ENCODE measurements around the gene RGL2.
"Not testable (repeated sequence)": the region's sequence is repeated elsewhere in the genome, so short reads cannot be mapped to it uniquely, and the experiment has no call there.

The RGL2 gene

GRCh38 chr6:33294086-33294823 is 4.5 kb downstream of the RGL2 start:
- DNase-seq (ENCODE audit: low read depth in 2 of 2, low spot score in 1 of 2): no peak

GRCh38 chr6:33292996-33293682 is 5.6 kb downstream of the RGL2 start:
- DNase-seq (ENCODE audit: low read depth in 2 of 2, low spot score in 1 of 2): no peak

- no peak for DNase-seq (ENCODE audit: low read depth in 2 of 2, low spot score in 1 of 2)
Observed at GRCh38 chr6:33290459-33290858, 8.3 kb downstream of the RGL2 start.

GRCh38 chr6:33289784-33290315 is 8.9 kb downstream of the RGL2 start:
- DNase-seq (ENCODE audit: low read depth in 2 of 2, low spot score in 1 of 2): no peak

GRCh38 chr6:33288921-33289783 is 9.6 kb downstream of the RGL2 start, which contains the start of the genes PFDN6 and WDR46:
Gene PFDN6, plus strand, starts transcription at chr6:33289601. Its CDS starts 256 bp downstream, at chr6:33289857.
Gene WDR46, minus strand, starts transcription at chr6:33289239. Its CDS starts 69 bp downstream, at chr6:33289170.
- peak in 1 of 2 donors; percentile 59 for DNase-seq (ENCODE audit: low read depth in 2 of 2, low spot score in 1 of 2)

- no peak for DNase-seq (ENCODE audit: low read depth in 2 of 2, low spot score in 1 of 2)
Observed at GRCh38 chr6:33288141-33288920, 10.4 kb downstream of the RGL2 start.

GRCh38 chr6:33286946-33287914 is 11.5 kb downstream of the RGL2 start:
- DNase-seq (ENCODE audit: low read depth in 2 of 2, low spot score in 1 of 2): no peak

- not testable (repeated sequence) for DNase-seq (ENCODE audit: low read depth in 2 of 2, low spot score in 1 of 2)
Observed at GRCh38 chr6:33285214-33285613, 13.5 kb downstream of the RGL2 start.

- no peak for DNase-seq (ENCODE audit: low read depth in 2 of 2, low spot score in 1 of 2)
Observed at GRCh38 chr6:33280539-33280938, 18.2 kb downstream of the RGL2 start.

- DNase-seq (ENCODE audit: low read depth in 2 of 2, low spot score in 1 of 2): no peak
Observed at GRCh38 chr6:33279971-33280511, 18.7 kb downstream of the RGL2 start.

GRCh38 chr6:33279257-33279695 is 19.5 kb downstream of the RGL2 start:
- no peak for DNase-seq (ENCODE audit: low read depth in 2 of 2, low spot score in 1 of 2)

- no peak for DNase-seq (ENCODE audit: low read depth in 2 of 2, low spot score in 1 of 2)
Observed at GRCh38 chr6:33278810-33279209, 19.9 kb downstream of the RGL2 start.

GRCh38 chr6:33278392-33278741 is 20.4 kb downstream of the RGL2 start:
- no peak for DNase-seq (ENCODE audit: low read depth in 2 of 2, low spot score in 1 of 2)

GRCh38 chr6:33277663-33278391 is 20.9 kb downstream of the RGL2 start:
- no peak for DNase-seq (ENCODE audit: low read depth in 2 of 2, low spot score in 1 of 2)

GRCh38 chr6:33276864-33277662 is 21.7 kb downstream of the RGL2 start, which contains the start of gene B3GALT4:
Gene B3GALT4, plus strand, starts transcription at chr6:33277123. Its CDS starts 297 bp downstream, at chr6:33277420.
- DNase-seq (ENCODE audit: low read depth in 2 of 2, low spot score in 1 of 2): peak in 1 of 2 donors; percentile 37

- DNase-seq (ENCODE audit: low read depth in 2 of 2, low spot score in 1 of 2): no peak
Observed at GRCh38 chr6:33276581-33276863, 22.2 kb downstream of the RGL2 start.

- DNase-seq (ENCODE audit: low read depth in 2 of 2, low spot score in 1 of 2): not testable (repeated sequence)
Observed at GRCh38 chr6:33275795-33276580, 22.8 kb downstream of the RGL2 start.

Data from stimulated activated CD8-positive, alpha-beta memory T cell treated with anti-CD3 and anti-CD28 coated beads, Interleukin-4, amount 100 ng/mL, for 1 hour (primary cell).